SK-N-SH (cell line): ENCODE measurements around the gene WIPI1. TPM values are rescaled to one million over a fixed set of nuclear protein-coding genes. Genes with fewer than 3 reads are reported as not detected.

Experiments
- CTCF ChIA-PET: fragments of 300-600, 350-600 bp; formaldehyde crosslinking; extraction: SDS; loops from one replicate; lab custom pipeline; 2021; lab: Yijun Ruan, JAX
- POLR2A ChIA-PET: fragments of 350-600 bp; sonication (Branson Sonifier 250); formaldehyde crosslinking; extraction: SDS; loops from one replicate; lab custom pipeline; 2020; ENCODE audit warnings: antibody characterized with exemption, inconsistent platforms; lab: Yijun Ruan, JAX
- DNase-seq: peaks from one replicate; pipeline ENCODE4 v3.0.0; 2012
- H2AFZ ChIP-seq: fragments of 200-600 bp; sonication (generic); 2 replicates; pipeline ENCODE4 v1.8.1; 2016; ENCODE audit warnings: antibody characterized with exemption, mild to moderate bottlenecking, low read depth
- H3F3A ChIP-seq: fragments of 200-600 bp; sonication (generic); replicated peaks from 2 replicates; pipeline ENCODE3; 2016; ENCODE audit warnings: antibody characterized with exemption, mild to moderate bottlenecking; ENCODE audit not compliant: insufficient read depth
- H3K27ac ChIP-seq, 2 experiments: fragments of 200-500 bp in 1 of 2; fragments of 200-600 bp in 1 of 2; sonication (Bioruptor generic) in 1 of 2; sonication (generic), shearing (Covaris generic) in 1 of 2; 2 replicates each; pipeline versions ENCODE4 v1.5.1 to v1.6.1; 2014 to 2016; ENCODE audit warnings: low read depth in 2 of 2, inconsistent platforms in 1 of 2, low read length in 1 of 2, mild to moderate bottlenecking in 1 of 2, mixed read lengths in 1 of 2
- H3K27me3 ChIP-seq: fragments of 200-600 bp; sonication (generic), shearing (Covaris generic); 2 replicates; pipeline ENCODE4 v1.6.1; 2016; ENCODE audit warnings: mixed run types; ENCODE audit not compliant: insufficient read depth
- H3K36me3 ChIP-seq, 2 experiments: fragments of 200-500 bp in 1 of 2; fragments of 200-600 bp in 1 of 2; sonication (Bioruptor generic) in 1 of 2; sonication (generic) in 1 of 2; replicated peaks in 1 of 2; 2 replicates each; pipeline versions ENCODE3 to v1.5.1; 2014 to 2016; ENCODE audit warnings: low read length in 1 of 2, mild to moderate bottlenecking in 1 of 2; ENCODE audit not compliant: insufficient read depth in 2 of 2, control insufficient read depth in 1 of 2
- H3K4me1 ChIP-seq, 2 experiments: fragments of 200-500 bp in 1 of 2; fragments of 200-600 bp in 1 of 2; sonication (Bioruptor generic) in 1 of 2; sonication (generic), shearing (Covaris generic) in 1 of 2; 2 replicates each; pipeline versions ENCODE4 v1.5.1 to v1.6.1; 2014 to 2016; ENCODE audit warnings: low read depth in 1 of 2, low read length in 1 of 2, mixed run types in 1 of 2; ENCODE audit not compliant: insufficient read depth in 2 of 2, control insufficient read depth in 1 of 2
- H3K4me2 ChIP-seq: fragments of 200-600 bp; sonication (generic), shearing (Covaris generic); 2 replicates; pipeline ENCODE4 v1.6.1; 2017; ENCODE audit warnings: mixed run types
- H3K4me3 ChIP-seq, 2 experiments: fragments of 200-500 bp in 1 of 2; fragments of 200-600 bp in 1 of 2; sonication (Bioruptor generic) in 1 of 2; sonication (generic), shearing (Covaris generic) in 1 of 2; 2 replicates each; pipeline versions ENCODE4 v1.5.1 to v1.8.1; 2014 to 2016; ENCODE audit warnings: low read depth in 2 of 2, inconsistent platforms in 1 of 2, low read length in 1 of 2, mild to moderate bottlenecking in 1 of 2, mixed read lengths in 1 of 2, moderate library complexity in 1 of 2
- H3K79me2 ChIP-seq: fragments of 200-600 bp; sonication (generic); 2 replicates; pipeline ENCODE4 v1.8.1; 2017; ENCODE audit warnings: mild to moderate bottlenecking; ENCODE audit not compliant: insufficient read depth
- H3K9ac ChIP-seq: fragments of 200-600 bp; sonication (generic); 2 replicates; pipeline ENCODE4 v1.6.1; 2017; ENCODE audit warnings: mixed run types
- H3K9me2 ChIP-seq: fragments of 200-600 bp; sonication (generic); 2 replicates; pipeline ENCODE4 v1.6.1; 2017; ENCODE audit warnings: mixed run types
- H3K9me3 ChIP-seq: fragments of 200-600 bp; sonication (generic); 2 replicates; pipeline ENCODE4 v1.6.1; 2017; ENCODE audit warnings: mixed run types, mild to moderate bottlenecking, moderate library complexity
- H4K20me1 ChIP-seq: fragments of 200-600 bp; sonication (generic); 2 replicates; pipeline ENCODE4 v1.6.1; 2017; ENCODE audit warnings: mild to moderate bottlenecking, mixed run types; ENCODE audit not compliant: insufficient read depth
- EP300 ChIP-seq, 2 experiments: IDR thresholded peaks; 2 replicates each; pipeline versions ENCODE4 v1.4.0 to v1.6.1; 2012; ENCODE audit warnings: borderline replicate concordance in 1 of 2, low read depth in 1 of 2, low read length in 1 of 2
- IRF3 ChIP-seq: fragments of 150-350 bp; IDR thresholded peaks from 2 replicates; pipeline ENCODE4 v1.6.1; 2016; ENCODE audit warnings: mild to moderate bottlenecking, low read depth, low read length
- JUND ChIP-seq: IDR thresholded peaks from 2 replicates; pipeline ENCODE4 v1.4.0; 2012
- MAX ChIP-seq: IDR thresholded peaks from 2 replicates; pipeline ENCODE4 v1.4.0; 2012; ENCODE audit warnings: low read depth
- NRF1 ChIP-seq: IDR thresholded peaks from 2 replicates; pipeline ENCODE4 v1.6.1; 2012; ENCODE audit warnings: low read depth, mild to moderate bottlenecking, low read length
- RAD21 ChIP-seq: IDR thresholded peaks from 2 replicates; pipeline ENCODE4 v1.6.1; 2012; ENCODE audit warnings: mild to moderate bottlenecking, low read length
- RCOR1 ChIP-seq: fragments of 150-350 bp; IDR thresholded peaks from 2 replicates; pipeline ENCODE4 v1.6.1; 2017; ENCODE audit warnings: antibody characterized with exemption, low read length
- REST ChIP-seq: IDR thresholded peaks from 2 replicates; pipeline ENCODE4 v1.6.1; 2012; ENCODE audit warnings: mild to moderate bottlenecking, low read depth, low read length, moderate library complexity
- RFX5 ChIP-seq: IDR thresholded peaks from 2 replicates; pipeline ENCODE4 v1.6.1; 2012; ENCODE audit warnings: mild to moderate bottlenecking, improper control_type of control experiment, low read length
- SIN3A ChIP-seq: IDR thresholded peaks from 2 replicates; pipeline ENCODE4 v1.6.1; 2012; ENCODE audit warnings: low read depth, mild to moderate bottlenecking, low read length, moderate library complexity, borderline replicate concordance
- USF1 ChIP-seq: IDR thresholded peaks from 2 replicates; pipeline ENCODE4 v1.4.0; 2012; ENCODE audit warnings: low read depth, borderline replicate concordance
- WGBS: methylation state at CpG from one replicate; pipeline ENCODE4 v1.1.6; 2017; ENCODE audit warnings: low lambda C conversion rate; 5-methylcytosine and 5-hydroxymethylcytosine counted together
- polyA plus RNA-seq, 3 experiments: library from polyadenylated mRNA; depleted of rRNA; stranded (reverse); fragments of >200 nt; gene quantifications; 2 replicates each; pipeline ENCODE4 v1.2.3, GENCODE V29; 2012

The WIPI1 gene
- polyA plus RNA-seq, 1 of the 3 experiments (the other 2 are of a cell fraction), result 52.7 TPM

- no peak overlapping the region for H3K4me3 ChIP-seq
- TF ChIP-seq USF1, result no peak
- no peak for TF ChIP-seq NRF1
- no peak for TF ChIP-seq RCOR1
- no peak for TF ChIP-seq MAX
- no peak for TF ChIP-seq RFX5
- no peak for TF ChIP-seq RAD21
- TF ChIP-seq REST, result no peak
- TF ChIP-seq JUND, result no peak
- no peak for TF ChIP-seq IRF3
- no peak for TF ChIP-seq EP300 (IDR thresholded peaks at IDR 0.05; ENCODE audit: borderline replicate concordance in 1 of 2, low read depth in 1 of 2, low read length in 1 of 2)
- TF ChIP-seq, all 33 proteins: peak for 0
- ChIA-PET POLR2A (no interaction called here), CTCF (interaction anchor here (0.7 to 7.8 kb wide), 3 partner anchors 11 to 26 kb away, joined by 3 to 80 read pairs (median 63); partner anchors contain the start of gene WIPI1)
- Histone ChIP-seq H3K4me2 (no peak overlapping the region), H3K36me3 (peaks cover 49 to 67% of the 10 kb centered on the region in 2 experiments), H3F3A (no peaks in the 10 kb centered on the region), H2AFZ (no peak overlapping the region), H4K20me1 (no peaks in the 10 kb centered on the region), H3K79me2 (no peaks in the 10 kb centered on the region), H3K4me1 (peaks cover 0 to 10% of the 10 kb centered on the region in 2 experiments; a peak in 2 of 4 replicates), H3K27me3 (no peaks in the 10 kb centered on the region), H3K27ac (no peak overlapping the region), H3K9me2 (no peaks in the 10 kb centered on the region), H3K9me3 (no peaks in the 10 kb centered on the region), H3K9ac (no peak overlapping the region)
- DNase-seq, result no peak
- 95% methylated on average over 12 of the region's 12 CpGs for WGBS
Observed at GRCh38 chr17:68433911-68434508, 23.3 kb downstream of the WIPI1 start.

GRCh38 chr17:68433211-68433610, 24.1 kb downstream of the WIPI1 start:
- ChIA-PET CTCF (interaction anchor here (0.7 to 7.8 kb wide), 5 partner anchors 11 to 93 kb away, joined by 3 to 63 read pairs (median 6); partner anchors contain the start of gene WIPI1), POLR2A (no interaction called here)
- Histone ChIP-seq H3K4me2 (no peak overlapping the region), H3K79me2 (no peaks in the 10 kb centered on the region), H3K4me1 (peaks cover 0 to 10% of the 10 kb centered on the region in 2 experiments; a peak in 2 of 4 replicates), H3F3A (no peaks in the 10 kb centered on the region), H3K27ac (no peak overlapping the region), H3K9ac (no peak overlapping the region), H2AFZ (no peak overlapping the region), H4K20me1 (no peaks in the 10 kb centered on the region), H3K9me2 (no peaks in the 10 kb centered on the region), H3K9me3 (no peaks in the 10 kb centered on the region), H3K27me3 (no peaks in the 10 kb centered on the region), H3K4me3 (no peak overlapping the region), H3K36me3 (peaks cover 56 to 66% of the 10 kb centered on the region in 2 experiments)
- 92% methylated on average over 9 of the region's 9 CpGs for WGBS
- TF ChIP-seq JUND (no peak), SIN3A (no peak), USF1 (no peak)
- DNase-seq, result no peak
